K562 (cell line): ENCODE results near the gene TMEM150A. TPM values are rescaled to one million over a fixed set of nuclear protein-coding genes. Genes with fewer than 3 reads are reported as not detected.

Experiments
- ARID1B ChIP-seq: fragments of 450-650 bp; IDR thresholded peaks from 2 replicates; pipeline ENCODE4 v1.6.1; 2016; ENCODE audit warnings: antibody characterized with exemption, mild to moderate bottlenecking, inconsistent platforms
- CSDE1 ChIP-seq, 2 experiments: fragments of 450-650 bp; IDR thresholded peaks; 2 replicates each; pipeline ENCODE4 v1.6.1; 2016; ENCODE audit warnings: mild to moderate bottlenecking in 1 of 2
- MAZ ChIP-seq, 2 experiments: fragments of 450-650 bp in 1 of 2; sonication (generic) in 1 of 2; formaldehyde crosslinking; IDR thresholded peaks in 1 of 2; conservative IDR thresholded peaks in 1 of 2; 2 replicates each; pipeline versions ENCODE4 v1.4.0 to v1.5.0; 2020; ENCODE audit warnings: mild to moderate bottlenecking in 1 of 2, missing genetic modification reagents in 1 of 2
- POLR2AphosphoS2 ChIP-seq: IDR thresholded peaks from 2 replicates; pipeline ENCODE4 v1.6.1; 2012; ENCODE audit warnings: low read length, improper control_type of control experiment
- POLR2AphosphoS5 ChIP-seq: IDR thresholded peaks from 2 replicates; pipeline ENCODE4 v1.6.1; 2011; ENCODE audit warnings: mild to moderate bottlenecking, low read depth, low read length, moderate library complexity; ENCODE audit not compliant: control insufficient read depth, insufficient read depth
- RBFOX2 ChIP-seq: fragments of 200-400 bp; formaldehyde crosslinking; IDR thresholded peaks from 2 replicates; pipeline ENCODE4 v1.6.1; 2017; ENCODE audit warnings: low read depth, mild to moderate bottlenecking, low read length, moderate library complexity
- RUNX1 ChIP-seq: sonication (generic); IDR thresholded peaks from 2 replicates; pipeline ENCODE4 v1.6.1; 2016; ENCODE audit warnings: antibody characterized with exemption, low read depth
- TBP ChIP-seq: optimal IDR thresholded peaks from 2 replicates; pipeline ENCODE3; 2011; ENCODE audit warnings: low read depth, low read length, improper control_type of control experiment
- ZBED1 ChIP-seq: IDR thresholded peaks from 2 replicates; pipeline ENCODE4 v1.6.1; 2014
- ZBTB40 ChIP-seq, 2 experiments: fragments of 450-650 bp in 1 of 2; sonication (generic) in 1 of 2; formaldehyde crosslinking in 1 of 2; IDR thresholded peaks; 2 replicates each; pipeline versions ENCODE4 v1.7.1 to v1.9.0; 2016 to 2022; ENCODE audit warnings: inconsistent platforms in 1 of 2, mild to moderate bottlenecking in 1 of 2, missing genetic modification reagents in 1 of 2
- ZNF232 ChIP-seq: sonication (generic); formaldehyde crosslinking; IDR thresholded peaks from 2 replicates; pipeline ENCODE4 v1.8.0; 2022; ENCODE audit warnings: mild to moderate bottlenecking, missing genetic modification reagents
- polyA plus RNA-seq, 8 experiments: library from polyadenylated mRNA; depleted of rRNA in 4 of 8; stranded (reverse) in 5 of 8; unstranded in 3 of 8; fragments of >200 nt; fragmentation: Nextera tagmentation in 2 of 8; fragmentation: Illumina TruSeq in 1 of 8; extraction: Ambion mirVana in 2 of 8; extraction: Trizol in 1 of 8; gene quantifications; 2 replicates each; pipeline versions ENCODE4 v1.2.1 to v1.2.3, GENCODE V29; 2011 to 2014; ENCODE audit warnings: inconsistent platforms in 1 of 8, missing spikeins in 1 of 8
- total RNA-seq, 7 experiments: library from RNA; depleted of rRNA in 6 of 7; stranded (reverse); fragments of >200 nt in 6 of 7; fragmentation: Illumina TruSeq in 2 of 7; extraction: Trizol in 2 of 7; gene quantifications; 2 replicates each; pipeline versions ENCODE4 v1.2.1 to v1.2.3, GENCODE V29; 2011 to 2021; ENCODE audit warnings: low replicate concordance in 1 of 7
- TF ChIP-seq, protein P1 (sequence below): fragments of 450-650 bp; IDR thresholded peaks from 2 replicates; pipeline ENCODE4 v1.6.1; 2016
- TF ChIP-seq, protein P2 (sequence below): sonication (generic); formaldehyde crosslinking; IDR thresholded peaks from 2 replicates; pipeline ENCODE4 v1.8.1; 2023; ENCODE audit warnings: mild to moderate bottlenecking, missing genetic modification reagents, moderate library complexity

Gene TMEM150A
- total and polyA plus RNA-seq, 9 of the 15 experiments (the other 6 are each of a cell fraction or from before 2014, with no cell fraction given), result 3.9 to 17.1 (median 8.4) TPM

GRCh38 chr2:85561280-85562212 lies 41.0 kb downstream of the TMEM150A start, which contains the start of gene GGCX (continued):
- TF ChIP-seq RUNX1, result no peak
- peak; percentile 63; the same call in 1 of the 2 replicates for TF ChIP-seq ZBED1
- TF ChIP-seq, protein P1, sequence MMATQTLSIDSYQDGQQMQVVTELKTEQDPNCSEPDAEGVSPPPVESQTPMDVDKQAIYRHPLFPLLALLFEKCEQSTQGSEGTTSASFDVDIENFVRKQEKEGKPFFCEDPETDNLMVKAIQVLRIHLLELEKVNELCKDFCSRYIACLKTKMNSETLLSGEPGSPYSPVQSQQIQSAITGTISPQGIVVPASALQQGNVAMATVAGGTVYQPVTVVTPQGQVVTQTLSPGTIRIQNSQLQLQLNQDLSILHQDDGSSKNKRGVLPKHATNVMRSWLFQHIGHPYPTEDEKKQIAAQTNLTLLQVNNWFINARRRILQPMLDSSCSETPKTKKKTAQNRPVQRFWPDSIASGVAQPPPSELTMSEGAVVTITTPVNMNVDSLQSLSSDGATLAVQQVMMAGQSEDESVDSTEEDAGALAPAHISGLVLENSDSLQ, result no peak; the same call in 1 of the 2 replicates
- TF ChIP-seq ZBTB40 (IDR thresholded peaks at IDR 0.05), result no peak
- TF ChIP-seq ZBTB40 (CRISPR knock-in tag; IDR thresholded peaks at IDR 0.05), result no peak
- peak; percentile 95 for TF ChIP-seq POLR2AphosphoS5
- peak; percentile 93 for TF ChIP-seq RBFOX2
- peak; percentile 74 for TF ChIP-seq TBP
- TF ChIP-seq, protein P2, sequence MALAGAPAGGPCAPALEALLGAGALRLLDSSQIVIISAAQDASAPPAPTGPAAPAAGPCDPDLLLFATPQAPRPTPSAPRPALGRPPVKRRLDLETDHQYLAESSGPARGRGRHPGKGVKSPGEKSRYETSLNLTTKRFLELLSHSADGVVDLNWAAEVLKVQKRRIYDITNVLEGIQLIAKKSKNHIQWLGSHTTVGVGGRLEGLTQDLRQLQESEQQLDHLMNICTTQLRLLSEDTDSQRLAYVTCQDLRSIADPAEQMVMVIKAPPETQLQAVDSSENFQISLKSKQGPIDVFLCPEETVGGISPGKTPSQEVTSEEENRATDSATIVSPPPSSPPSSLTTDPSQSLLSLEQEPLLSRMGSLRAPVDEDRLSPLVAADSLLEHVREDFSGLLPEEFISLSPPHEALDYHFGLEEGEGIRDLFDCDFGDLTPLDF, result no peak
- TF ChIP-seq ARID1B, result no peak
- TF ChIP-seq ZNF232 (CRISPR knock-in tag), result no peak
- TF ChIP-seq MAZ (CRISPR knock-in tag; conservative IDR thresholded peaks at IDR 0.05 in 1 of 2, IDR thresholded peaks at IDR 0.05 in 1 of 2), result peak; percentile 51; a peak in 3 of 4 replicates
- TF ChIP-seq POLR2AphosphoS2, result peak; percentile 72; the same call in 1 of the 2 replicates
- no peak for TF ChIP-seq CSDE1 (IDR thresholded peaks at IDR 0.05)
